SIG-M5 treated with dmso at 0.1 percent for 504 hours (cell line): ENCODE measurements around the gene B4GALT5.
A peak's percentile ranks its signal among the peaks of the same experiment; 100 is the strongest.
"Not testable (repeated sequence)": the region's sequence is repeated elsewhere in the genome, so short reads cannot be mapped to it uniquely, and the experiment has no call there.

Experiments
- DNase-seq: peaks from one replicate; lab custom pipeline; 2025; ENCODE audit not compliant: unreplicated experiment; lab: John Stamatoyannopoulos, UW

The B4GALT5 gene

DNA sequence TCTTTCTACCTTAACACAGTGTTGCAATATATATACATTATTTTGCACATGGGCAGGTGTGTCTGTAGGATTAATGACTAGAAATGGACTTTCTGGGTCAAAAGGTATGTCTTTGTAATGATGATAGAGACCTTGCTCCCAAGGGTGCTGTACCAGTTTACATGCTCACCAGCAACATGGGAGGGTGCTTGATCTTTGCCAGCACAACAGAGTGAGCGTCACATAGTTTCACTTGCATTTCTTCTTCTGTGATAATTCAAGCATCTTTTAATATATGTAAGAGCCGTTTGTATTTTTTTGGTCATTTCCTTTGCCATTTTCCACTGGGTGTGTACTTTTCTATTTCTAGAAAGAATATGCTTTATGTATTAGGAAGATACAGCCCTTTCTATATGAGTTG, 23.6 kb upstream of the B4GALT5 start:
- DNase-seq = no peak

DNA sequence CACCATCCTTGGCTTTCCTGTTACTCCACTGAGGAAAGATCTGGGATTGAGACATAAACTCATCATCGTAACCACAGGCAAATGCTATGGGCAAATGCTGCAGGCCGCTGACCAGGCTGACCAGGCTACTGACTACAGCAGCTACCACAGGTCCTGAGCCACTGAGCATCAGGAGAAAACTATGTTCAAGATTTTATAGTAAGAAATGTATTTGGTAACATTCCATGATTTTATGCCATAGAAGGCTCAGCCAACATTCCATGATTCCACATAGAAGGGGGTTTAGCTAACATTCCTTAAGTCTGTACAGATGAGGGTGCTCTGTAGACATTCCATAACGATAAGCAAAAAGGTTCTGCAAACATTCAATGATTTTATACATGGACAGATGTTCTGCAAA, 16.1 kb upstream of the B4GALT5 start:
- DNase-seq = no peak

DNA sequence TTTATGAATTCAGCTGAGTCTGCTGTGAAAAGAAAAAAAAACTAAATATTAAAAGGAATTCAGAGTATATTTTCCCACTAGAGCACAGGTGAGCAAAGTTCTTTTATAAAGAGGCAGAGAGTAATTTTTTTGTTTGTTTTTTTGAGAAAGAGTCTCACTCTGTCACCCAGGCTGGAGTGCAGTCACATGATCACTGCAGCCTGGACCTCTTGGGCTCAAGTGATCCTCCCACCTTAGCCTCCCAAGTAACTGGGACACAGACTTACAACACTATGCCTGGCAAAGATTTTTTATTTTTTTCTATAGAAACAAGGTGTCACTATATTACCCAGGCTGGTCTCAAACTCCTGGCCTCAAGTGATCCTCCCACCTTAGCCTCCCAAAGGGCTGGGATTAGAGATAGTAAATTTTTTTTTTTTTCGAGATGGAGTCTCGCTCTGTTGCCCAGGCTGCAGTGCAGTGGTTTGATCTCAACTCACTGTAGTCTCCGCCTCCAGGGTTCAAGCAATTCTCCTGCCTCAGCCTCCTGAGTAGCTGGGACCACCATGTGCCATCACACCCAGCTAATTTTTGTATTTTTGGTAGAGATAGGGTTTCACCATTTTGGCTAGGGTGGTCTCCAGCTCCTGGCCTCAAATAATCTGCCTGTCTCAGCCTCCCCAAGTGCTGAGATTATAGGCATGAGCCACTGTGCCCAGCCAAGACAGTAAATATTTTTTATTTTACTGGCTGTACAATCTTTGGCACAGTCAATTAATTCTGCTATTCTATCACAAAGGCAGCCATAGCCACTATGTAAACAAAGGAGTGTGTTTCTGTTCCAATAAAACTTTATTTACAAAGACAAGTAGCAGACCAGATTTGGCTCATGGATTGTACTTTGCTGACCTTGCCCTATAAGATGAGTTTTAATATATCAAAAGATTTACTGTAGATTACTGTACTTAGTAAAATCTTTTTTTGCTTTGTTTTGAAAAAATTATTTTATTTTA, 14.5 kb upstream of the B4GALT5 start:
- DNase-seq = no peak

DNA sequence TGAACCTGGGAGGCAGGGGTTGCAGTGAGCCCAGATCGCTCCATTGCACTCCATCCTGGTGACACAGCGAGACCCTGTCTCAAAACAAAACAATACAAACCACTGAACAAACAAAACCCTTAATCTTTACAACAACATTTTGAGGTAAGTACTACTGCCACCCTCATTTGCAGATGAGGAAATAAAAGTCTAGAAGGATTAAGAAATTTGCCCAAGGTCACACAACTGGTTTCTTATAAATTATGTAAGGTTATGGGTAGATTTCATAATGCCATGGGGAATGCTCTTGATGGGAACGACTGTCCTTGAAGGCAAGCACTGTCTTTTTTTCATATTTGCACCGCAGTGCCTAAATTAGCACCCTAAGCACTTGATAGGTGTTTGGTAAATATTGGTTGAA, 13.8 kb upstream of the B4GALT5 start:
- peak; percentile 95 for DNase-seq

GRCh38 chr20:49725694-49726093, 12.0 kb upstream of the B4GALT5 start:
- no peak for DNase-seq

GRCh38 chr20:49725224-49725606, 11.5 kb upstream of the B4GALT5 start:
- DNase-seq = not testable (repeated sequence)

- peak; percentile 90 for DNase-seq
Observed at GRCh38 chr20:49724408-49725223, 10.9 kb upstream of the B4GALT5 start.

GRCh38 chr20:49723758-49724157, 10.1 kb upstream of the B4GALT5 start:
- DNase-seq = not testable (repeated sequence)

GRCh38 chr20:49721326-49721725, 7.6 kb upstream of the B4GALT5 start:
- not testable (repeated sequence) for DNase-seq

GRCh38 chr20:49715466-49715865, 1.8 kb upstream of the B4GALT5 start:
- DNase-seq = no peak

DNA sequence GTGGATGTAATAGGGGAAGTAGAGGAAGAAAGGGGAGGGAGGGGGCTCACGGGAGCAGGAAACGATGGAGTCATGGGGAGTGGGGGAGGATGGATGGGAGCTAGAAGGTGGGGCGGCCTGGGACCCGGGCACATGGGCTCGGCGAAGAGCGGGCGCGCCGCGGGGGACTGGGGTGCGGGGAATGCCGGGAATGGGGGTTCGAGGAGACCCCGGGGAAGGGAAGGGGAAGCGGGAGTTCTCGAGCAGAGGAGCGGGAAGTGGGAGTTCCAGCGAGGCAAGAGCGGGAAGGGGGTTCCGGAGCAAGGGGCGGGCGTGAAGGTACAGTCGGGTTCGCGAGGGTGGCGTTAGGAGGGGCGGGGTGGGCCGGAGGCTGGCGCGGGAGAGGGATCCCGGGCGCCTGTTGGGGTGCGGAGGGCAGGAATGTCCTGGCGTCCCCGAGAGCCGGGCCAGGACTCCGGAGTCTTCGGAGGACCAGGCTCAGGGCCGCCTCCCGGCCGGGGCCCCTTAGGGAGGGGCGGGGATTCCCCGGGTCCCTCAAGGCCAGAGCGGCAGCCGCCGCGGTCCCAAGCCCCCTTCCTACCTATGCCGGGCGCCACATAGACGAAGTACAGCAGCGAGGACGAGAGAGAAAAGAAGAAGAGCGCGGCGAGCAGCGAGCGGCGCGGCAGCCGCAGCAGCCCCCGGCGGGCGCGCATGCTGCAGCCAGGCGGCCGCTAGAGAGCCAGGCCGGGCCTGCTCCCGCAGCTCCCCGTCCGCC, 504 bp downstream of the B4GALT5 start:
- peak; percentile 73 for DNase-seq

- no peak for DNase-seq
Observed at GRCh38 chr20:49712646-49712995, 1.1 kb downstream of the B4GALT5 start.

- DNase-seq = no peak
Observed at GRCh38 chr20:49712118-49712517, 1.6 kb downstream of the B4GALT5 start.

GRCh38 chr20:49711667-49711987, 2.1 kb downstream of the B4GALT5 start:
- no peak for DNase-seq

DNA sequence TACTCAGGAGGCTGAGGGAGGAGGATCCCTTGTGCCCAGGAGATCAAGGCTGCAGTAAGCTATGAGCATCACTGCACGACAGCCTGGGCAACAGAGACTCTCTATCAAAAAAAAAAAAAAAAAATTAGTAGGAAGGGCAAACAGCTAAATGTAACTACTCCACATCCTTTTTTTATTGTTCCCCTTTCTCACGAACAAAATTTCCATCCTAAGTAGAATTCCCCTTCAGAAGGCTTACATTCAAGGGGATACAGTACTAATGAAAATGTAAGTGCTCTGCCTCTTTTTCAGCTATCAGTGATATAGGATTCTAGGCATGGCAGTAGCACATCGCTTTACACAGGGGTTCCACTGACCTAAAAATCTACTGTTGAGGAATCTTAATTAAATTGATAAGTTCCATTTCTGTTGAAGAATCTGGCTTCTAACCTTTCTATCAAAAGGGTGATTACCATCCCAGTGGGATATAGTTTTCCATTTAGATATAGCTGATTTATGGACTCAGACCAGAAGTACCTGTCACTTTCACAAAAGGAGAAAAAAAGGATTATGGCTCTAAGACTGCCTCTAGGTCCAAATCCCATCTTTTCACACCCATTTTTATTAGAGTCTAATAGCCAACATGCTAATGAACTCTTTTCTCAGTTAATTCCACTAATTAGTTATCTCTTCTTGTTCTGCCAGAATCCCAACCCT, 2.6 kb downstream of the B4GALT5 start:
- DNase-seq = no peak

- no peak for DNase-seq
Observed at GRCh38 chr20:49707118-49707517, 6.6 kb downstream of the B4GALT5 start.

DNA sequence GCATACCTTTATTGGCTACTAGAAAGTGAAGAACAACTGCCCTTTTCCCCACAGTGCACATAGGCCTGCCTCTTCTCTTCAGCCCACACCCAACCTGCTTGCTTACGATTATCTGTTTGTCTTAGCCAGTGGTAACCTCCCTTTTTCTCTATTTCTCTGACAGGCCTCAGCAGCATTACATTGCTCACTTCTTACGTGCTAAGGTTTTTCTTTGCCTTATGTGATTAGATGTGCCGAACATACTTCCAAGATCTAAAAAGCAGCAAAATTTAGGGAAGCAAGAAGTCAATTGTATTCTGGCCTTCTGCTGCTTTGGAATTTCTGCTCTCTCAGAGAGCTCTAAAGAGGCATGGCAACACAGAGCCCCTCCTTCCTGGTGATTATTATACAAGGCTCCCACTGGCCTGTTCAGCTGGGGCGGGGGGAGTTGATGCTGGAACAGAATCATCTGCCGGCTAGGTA, 7.0 kb downstream of the B4GALT5 start:
- DNase-seq = no peak

DNA sequence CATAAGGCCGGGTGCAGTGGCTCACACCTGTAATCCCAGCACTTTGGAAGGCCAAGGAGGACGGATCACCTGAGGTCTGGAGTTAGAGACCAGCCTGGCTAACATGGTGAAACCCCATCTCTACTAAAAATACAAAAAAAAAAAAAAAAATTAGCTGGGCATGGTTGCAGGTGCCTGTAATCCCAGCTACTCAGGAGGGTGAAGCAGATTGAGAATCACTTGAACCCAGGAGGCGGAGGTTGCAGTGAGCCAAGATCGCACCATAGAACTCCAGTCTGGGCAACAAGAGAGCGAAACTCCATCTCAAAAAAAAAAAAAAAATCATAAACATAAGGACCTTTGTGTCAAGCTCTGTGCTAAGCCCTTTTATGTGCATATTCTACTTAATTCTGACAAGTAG, 7.8 kb downstream of the B4GALT5 start:
- DNase-seq = not testable (repeated sequence)

DNA sequence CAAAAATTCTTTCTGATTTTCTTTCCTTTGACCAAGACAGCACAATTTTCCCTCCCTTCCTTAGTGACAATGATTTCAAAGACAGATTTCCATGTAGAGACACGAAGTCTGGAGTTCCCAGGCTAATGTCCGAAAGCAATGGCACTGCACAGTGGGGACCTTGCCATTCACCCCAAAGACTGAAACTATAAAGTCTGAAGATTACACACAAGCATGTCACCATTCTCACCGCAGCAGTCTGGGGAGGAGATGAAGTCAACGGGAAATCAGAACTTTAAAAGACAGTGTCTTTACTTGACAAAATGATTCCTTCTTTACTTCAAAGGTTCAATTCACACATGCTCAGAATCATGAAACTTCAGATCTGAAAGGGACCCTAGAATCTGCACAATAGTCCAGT, 8.3 kb downstream of the B4GALT5 start:
- no peak for DNase-seq

GRCh38 chr20:49704932-49705336, 8.7 kb downstream of the B4GALT5 start:
- DNase-seq = peak; percentile 52

DNA sequence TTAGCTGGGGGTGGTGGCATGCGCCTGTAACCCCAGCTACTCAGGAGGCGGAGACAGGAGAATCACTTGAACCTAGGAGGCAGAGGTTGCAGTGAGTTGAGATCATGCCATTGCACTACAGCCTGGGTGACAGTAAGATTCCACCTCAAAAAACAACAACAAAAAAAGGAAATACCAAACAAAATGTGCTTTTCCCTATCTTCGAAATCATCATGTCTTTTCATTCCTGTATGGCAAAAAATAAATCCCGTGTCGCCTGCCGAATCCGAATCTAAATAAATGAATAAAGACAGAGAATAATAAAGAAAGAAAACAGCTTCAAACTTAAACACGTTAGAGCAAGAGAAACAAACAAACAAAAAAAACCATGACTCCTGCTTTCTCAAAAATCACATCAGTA, 11.8 kb downstream of the B4GALT5 start:
- no peak for DNase-seq
